GM18870 (cell line): Measurements from ENCODE around the gene UVRAG.
"Not testable (repeated sequence)": the region's sequence is repeated elsewhere in the genome, so short reads cannot be mapped to it uniquely, and the experiment has no call there.

Experiments
- ATAC-seq: cut with Tn5 transposase; IDR thresholded peaks from one replicate; pipeline ENCODE4 v1.9.1; 2021; ENCODE audit warnings: moderate library complexity; ENCODE audit not compliant: unreplicated experiment

The UVRAG gene

GRCh38 chr11:75873417-75874221 is 58.6 kb downstream of the UVRAG start:
- peak; percentile 59 for ATAC-seq

- ATAC-seq, result no peak
Observed at GRCh38 chr11:75874684-75875341, 59.8 kb downstream of the UVRAG start.

- not testable (repeated sequence) for ATAC-seq
Observed at GRCh38 chr11:75877327-75877726, 62.3 kb downstream of the UVRAG start.

DNA sequence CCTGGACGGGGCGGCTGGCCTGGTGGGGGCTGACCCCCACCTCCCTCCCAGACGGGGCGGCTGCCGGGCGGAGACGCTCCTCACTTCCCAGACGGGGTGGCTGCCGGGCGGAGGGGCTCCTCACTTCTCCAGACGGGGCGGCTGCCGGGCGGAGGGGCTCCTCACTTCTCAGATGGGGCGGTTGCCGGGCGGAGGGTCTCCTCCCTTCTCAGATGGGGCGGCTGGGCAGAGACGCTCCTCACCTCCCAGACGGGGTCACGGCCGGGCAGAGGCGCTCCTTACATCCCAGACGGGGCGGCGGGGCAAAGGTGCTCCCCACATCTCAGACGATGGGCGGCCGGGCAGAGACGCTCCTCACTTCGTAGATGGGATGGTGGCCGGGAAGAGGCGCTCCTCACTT is 62.9 kb downstream of the UVRAG start:
- ATAC-seq, result not testable (repeated sequence)

DNA sequence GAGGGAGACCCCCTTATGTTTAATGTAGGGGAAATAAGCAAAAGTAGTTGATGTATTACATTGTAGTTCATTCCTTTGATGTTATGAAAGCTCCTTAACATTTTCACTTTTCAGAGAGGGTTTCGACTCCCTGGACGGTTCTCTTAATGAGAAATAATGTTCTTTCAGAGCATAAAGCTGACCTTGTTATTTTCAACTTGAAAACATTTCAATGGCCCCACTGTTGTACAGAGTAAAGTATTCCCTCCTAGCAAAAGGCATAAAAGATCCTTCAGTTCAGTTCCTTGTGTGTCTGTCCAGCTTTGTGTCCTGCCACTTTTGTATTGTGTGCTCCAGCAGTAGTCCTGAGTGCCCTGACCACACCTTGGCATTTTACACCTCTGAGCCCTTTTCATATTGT is 63.9 kb downstream of the UVRAG start:
- ATAC-seq, result no peak

DNA sequence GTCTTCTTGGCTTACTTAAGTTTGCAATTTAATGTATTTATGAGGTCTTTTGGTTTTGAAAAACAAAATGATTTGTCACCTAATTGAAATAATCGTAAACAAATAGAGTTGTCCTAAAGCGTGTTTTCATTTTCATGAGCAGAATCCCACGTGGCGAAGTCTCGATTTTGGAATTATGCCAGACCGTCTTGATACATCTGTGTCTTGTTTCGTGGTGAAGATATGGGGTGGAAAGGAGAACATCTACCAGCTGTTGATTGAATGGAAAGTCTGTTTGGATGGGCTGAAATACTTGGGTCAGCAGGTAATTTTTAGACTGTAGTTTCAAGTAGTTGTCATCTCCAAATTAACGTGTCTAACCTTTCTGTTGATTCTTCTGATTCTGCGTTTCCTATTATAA is 64.7 kb downstream of the UVRAG start:
- no peak for ATAC-seq

DNA sequence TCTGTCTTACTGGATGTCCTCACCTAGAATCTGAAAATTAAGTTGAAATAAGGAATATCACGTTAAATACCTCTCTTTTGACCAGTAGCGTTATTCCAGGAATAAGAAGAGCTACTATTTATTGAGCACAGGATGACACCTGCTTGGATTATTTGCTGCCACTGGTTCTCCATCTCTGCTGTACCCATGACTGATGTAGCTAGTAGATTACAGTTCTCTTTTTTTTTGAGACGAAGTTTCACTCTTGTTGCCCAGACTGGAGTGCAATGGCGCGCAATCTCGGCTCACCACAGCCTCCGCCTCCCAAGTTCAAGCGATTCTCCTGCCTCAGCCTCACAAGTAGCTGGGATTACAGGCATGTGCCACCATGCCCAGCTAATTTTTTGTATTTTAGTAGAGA is 65.3 kb downstream of the UVRAG start:
- ATAC-seq, result not testable (repeated sequence)

GRCh38 chr11:75884321-75884720 is 69.3 kb downstream of the UVRAG start:
- no peak for ATAC-seq

DNA sequence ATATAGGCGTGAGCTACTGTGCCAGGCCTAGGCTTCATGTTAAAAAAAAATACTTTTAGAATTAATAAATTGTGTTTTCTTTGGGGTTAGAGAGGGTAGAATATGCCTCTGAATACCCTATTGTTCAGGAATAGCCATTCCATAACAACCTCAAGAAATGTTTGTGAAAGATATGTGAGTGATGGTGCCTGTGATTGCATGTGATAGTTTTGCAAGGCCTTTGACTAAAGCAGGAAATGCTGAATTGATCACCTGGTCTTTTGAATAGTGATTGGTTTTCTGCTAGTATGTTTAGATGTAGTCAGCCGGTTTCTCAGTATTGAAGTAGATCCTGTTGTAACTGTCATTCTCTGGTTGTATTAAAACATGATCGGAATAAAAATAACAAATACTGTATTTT is 73.4 kb downstream of the UVRAG start:
- no peak for ATAC-seq

DNA sequence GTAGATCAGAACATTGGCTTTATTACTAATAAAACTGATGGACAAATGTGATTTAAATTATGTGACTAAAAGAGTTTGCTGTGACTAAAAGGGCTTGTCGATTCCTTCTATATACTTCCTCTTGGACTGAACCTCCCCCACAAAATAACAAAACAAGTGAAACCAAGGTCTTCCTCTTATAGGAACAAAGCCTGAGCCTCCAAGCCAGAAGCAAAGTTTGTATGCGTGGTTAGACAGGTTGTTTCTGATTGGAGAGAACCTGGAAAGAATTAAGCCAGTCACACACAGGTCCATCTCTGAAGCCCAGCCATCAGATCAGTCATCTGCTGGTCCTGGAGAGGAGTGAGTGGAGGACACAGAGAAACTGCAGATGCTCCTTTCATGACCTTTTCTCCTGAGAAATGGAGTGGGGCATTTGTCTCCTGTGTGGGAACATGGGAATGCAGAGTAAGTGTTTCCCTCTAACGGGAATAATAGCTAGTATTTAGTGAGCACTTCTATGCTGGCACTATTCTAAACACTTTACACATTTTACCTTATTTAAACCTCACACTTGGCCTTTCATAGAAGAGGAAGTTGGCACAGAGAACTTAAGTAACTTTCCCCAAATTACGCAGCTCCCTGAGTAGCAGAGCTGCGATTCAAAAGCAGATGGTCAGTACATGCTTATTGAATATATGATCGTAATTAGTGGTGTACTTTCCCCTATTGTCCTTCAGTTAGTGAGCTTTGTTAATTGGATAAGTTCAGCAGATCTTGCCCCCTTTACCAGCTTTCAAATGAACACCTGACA is 77.1 kb downstream of the UVRAG start:
- ATAC-seq, result no peak

- no peak for ATAC-seq
Observed at GRCh38 chr11:75893251-75893650, 78.2 kb downstream of the UVRAG start.

DNA sequence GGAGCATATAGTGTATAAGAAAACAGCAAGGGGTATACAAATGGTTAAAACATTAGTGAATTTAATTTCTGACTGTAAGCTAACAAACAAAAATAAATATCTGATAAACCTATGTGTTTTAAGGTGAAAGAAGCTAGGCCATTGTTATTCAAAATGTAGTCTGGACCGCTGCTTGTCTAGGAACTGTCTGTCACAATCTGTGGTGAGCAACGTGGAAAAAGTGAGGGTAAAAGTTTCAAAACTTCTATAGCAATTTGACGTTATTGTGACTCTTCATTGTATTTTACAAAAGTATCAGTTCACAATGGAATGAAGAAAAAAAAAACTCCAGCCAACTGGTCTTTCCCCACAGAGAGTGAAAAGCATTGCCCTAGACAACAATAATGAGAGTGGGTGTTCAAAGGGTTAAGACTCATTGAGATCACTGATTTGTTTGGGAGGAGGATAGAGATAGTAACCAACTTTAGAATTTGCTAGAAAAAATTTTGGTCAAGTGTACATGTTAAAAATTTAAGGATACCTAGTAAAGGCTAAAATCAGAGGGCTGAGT is 79.1 kb downstream of the UVRAG start:
- ATAC-seq, result no peak

DNA sequence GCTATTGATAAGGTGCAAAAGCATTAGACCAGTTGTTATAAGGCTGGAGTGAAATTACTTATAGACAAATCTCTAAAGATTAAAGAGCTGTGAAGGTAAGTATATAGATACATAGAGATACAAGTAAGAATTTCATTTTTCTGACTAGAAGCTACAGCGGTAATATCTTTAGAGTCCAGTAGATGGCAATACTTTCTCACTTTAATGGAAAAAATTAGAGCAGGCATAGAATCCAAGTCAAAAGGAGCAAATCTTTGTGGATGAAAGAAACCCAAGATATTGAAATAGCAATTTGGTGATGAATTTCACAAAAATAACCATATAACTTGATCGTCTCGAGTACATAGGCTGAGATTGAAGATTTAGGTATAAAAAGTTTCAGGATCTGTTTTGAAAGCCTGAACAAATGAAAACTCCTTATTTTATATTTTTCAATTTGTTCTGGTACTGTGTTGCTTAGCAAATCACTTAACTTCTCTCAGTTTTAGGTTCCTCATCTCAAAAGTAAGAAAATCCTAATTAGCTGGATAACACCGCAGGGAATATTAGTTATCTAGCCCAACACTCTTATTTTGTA is 81.9 kb downstream of the UVRAG start:
- ATAC-seq, result no peak

- ATAC-seq, result no peak
Observed at GRCh38 chr11:75898871-75899270, 83.9 kb downstream of the UVRAG start.

DNA sequence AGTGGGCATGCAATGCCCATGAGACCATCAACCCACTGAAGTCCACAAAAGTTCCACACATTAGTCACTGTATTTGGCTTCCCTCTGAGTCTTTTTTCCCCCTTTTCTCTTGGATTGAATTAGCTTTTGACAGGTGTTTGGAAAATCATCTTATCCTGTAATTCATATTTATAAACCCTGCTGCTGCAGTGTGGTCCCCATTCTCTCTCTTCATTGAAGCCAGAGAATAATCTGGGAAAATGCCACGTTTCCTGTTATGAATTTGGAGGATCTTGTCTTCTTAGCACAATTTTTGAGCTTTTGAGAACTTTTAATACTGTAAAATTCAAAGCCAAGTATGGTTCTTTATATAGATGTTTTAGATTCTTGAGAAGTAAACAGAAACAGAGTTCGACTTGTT is 84.8 kb downstream of the UVRAG start:
- ATAC-seq, result no peak

GRCh38 chr11:75900848-75901247 is 85.8 kb downstream of the UVRAG start:
- ATAC-seq, result no peak

DNA sequence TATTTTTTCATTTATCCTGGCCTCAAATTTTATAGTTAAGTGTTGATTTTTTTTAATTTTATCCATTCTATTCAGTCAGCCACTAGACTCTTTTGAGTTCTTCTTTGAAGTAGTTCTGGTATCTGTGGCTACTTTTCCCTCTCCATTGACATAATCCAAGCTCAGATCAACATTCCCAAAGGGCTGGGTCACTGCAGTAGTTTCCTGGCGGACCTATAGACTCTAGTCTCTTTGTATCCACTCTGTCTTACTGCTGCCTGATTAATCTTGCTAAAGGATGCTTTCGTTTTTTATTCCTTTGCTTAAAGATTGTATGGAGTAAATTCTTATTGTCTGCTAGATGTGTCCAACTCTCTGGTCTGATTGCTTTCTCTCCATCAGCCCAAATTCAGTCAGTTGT is 87.6 kb downstream of the UVRAG start:
- ATAC-seq, result no peak

DNA sequence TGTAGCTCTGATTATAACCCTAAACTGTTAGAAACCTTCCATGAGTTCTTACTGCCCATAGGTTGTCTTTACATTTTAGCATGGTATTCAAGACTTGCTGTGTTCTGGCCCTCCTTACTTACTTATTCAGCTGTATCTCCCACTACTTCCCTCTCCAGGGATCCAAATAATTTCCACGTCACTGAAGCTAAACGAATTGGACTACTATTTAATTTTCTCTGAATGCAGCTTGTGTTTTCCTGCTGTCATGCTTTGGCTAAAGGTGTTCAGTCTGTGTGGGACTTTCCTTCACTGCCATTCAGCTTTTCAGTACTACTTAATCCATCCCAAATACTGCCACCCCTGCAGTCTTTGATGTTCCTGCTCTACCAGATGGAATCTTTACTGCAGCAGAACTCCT is 88.3 kb downstream of the UVRAG start:
- no peak for ATAC-seq

GRCh38 chr11:75905434-75905833 is 90.4 kb downstream of the UVRAG start:
- no peak for ATAC-seq

GRCh38 chr11:75907906-75908527 is 93.0 kb downstream of the UVRAG start:
- no peak for ATAC-seq
